ENCODE measurements around the gene KCNC2. TPM values are rescaled to one million over a fixed set of nuclear protein-coding genes. Genes with fewer than 3 reads are reported as not detected.

The KCNC2 gene
- total RNA-seq, 1 experiment from 2014 or later: not detected

DNA sequence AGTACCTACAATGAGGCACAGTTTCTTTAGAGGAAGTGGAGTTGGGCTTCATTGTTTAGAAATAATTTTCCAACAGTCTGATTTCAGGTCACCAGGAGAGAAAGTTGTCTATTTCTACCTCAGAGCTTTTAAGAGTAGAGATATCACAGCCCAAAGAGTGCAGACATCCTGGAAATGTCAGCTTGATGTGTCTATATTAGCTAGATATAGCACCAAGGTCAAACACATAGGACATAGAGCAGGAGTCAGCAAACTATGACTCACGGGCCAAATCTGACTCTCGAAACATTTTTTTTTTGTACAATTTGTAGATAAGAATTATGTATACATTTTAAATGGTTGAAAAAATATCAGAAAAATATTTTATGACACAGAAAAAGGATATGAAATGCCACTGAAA is 53.7 kb downstream of the KCNC2 start:
- no peaks in the 10 kb centered on the region for H3K9me3 ChIP-seq (ENCODE audit: low read depth, low read length, poor library complexity, severe bottlenecking)
- BruUV-seq (replicated peaks): no TSS peak

DNA sequence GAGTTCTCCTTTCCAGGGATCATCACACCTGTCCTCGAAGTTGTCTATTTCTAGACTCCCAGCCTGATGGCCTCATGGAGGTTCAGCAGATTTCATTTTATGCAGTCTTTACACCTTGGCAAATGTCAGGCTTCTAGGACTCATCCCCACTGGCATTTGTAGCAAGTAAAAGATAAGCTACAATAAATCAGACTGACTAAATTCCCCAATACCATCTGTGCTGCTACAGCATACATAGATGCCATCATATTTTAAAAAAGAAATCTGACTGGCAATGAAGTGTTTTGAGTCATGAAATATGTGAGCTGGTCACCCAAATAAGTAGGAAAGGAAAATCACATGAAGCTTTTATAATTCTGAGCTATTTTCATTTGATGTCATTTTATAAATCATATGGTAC is 55.3 kb downstream of the KCNC2 start:
- H3K4me1 ChIP-seq (ENCODE audit: insufficient read depth, low read length, poor library complexity, severe bottlenecking): no peaks in the 10 kb centered on the region
- no peaks in the 10 kb centered on the region for H3K36me3 ChIP-seq (ENCODE audit: insufficient read depth, low read length, poor library complexity, severe bottlenecking)
- no peaks in the 10 kb centered on the region for H3K27me3 ChIP-seq (replicated peaks; ENCODE audit: insufficient read depth, low read depth, low read length, poor library complexity)
- TF ChIP-seq, protein P1, sequence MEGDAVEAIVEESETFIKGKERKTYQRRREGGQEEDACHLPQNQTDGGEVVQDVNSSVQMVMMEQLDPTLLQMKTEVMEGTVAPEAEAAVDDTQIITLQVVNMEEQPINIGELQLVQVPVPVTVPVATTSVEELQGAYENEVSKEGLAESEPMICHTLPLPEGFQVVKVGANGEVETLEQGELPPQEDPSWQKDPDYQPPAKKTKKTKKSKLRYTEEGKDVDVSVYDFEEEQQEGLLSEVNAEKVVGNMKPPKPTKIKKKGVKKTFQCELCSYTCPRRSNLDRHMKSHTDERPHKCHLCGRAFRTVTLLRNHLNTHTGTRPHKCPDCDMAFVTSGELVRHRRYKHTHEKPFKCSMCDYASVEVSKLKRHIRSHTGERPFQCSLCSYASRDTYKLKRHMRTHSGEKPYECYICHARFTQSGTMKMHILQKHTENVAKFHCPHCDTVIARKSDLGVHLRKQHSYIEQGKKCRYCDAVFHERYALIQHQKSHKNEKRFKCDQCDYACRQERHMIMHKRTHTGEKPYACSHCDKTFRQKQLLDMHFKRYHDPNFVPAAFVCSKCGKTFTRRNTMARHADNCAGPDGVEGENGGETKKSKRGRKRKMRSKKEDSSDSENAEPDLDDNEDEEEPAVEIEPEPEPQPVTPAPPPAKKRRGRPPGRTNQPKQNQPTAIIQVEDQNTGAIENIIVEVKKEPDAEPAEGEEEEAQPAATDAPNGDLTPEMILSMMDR (conservative IDR thresholded peaks at IDR 0.05; ENCODE audit: low read depth, low read length): no peak
- no peak for TF ChIP-seq EZH2 (IDR thresholded peaks at IDR 0.05; ENCODE audit: borderline replicate concordance, low read depth, low read length, poor library complexity, severe bottlenecking)
- no peaks in the 10 kb centered on the region for H3K9me3 ChIP-seq (ENCODE audit: low read depth, low read length, poor library complexity, severe bottlenecking)
- no peak overlapping the region for H3K27ac ChIP-seq (ENCODE audit: low read depth, low read length, poor library complexity, severe bottlenecking)
- no peak overlapping the region for H3K4me3 ChIP-seq (ENCODE audit: low read depth, low read length, poor library complexity, severe bottlenecking)
- ChIA-PET CTCF (no interaction called here), POLR2A (ENCODE audit: low non-redundant PET) (no interaction called here)
- intact Hi-C loops (cut with micrococcal nuclease; ENCODE audit: unreplicated experiment): no loop called here
- no TSS peak for BruUV-seq (replicated peaks)
- no peak for DNase-seq (ENCODE audit: low spot score)

More for the DNA sequence above, 53.7 kb downstream of the KCNC2 start:
- intact Hi-C loops (cut with micrococcal nuclease; ENCODE audit: unreplicated experiment): no loop called here
- Histone ChIP-seq H3K4me3 (ENCODE audit: low read depth, low read length, poor library complexity, severe bottlenecking) (no peak overlapping the region), H3K36me3 (ENCODE audit: insufficient read depth, low read length, poor library complexity, severe bottlenecking) (no peaks in the 10 kb centered on the region), H3K27ac (ENCODE audit: low read depth, low read length, poor library complexity, severe bottlenecking) (no peak overlapping the region), H3K27me3 (replicated peaks; ENCODE audit: insufficient read depth, low read depth, low read length, poor library complexity) (no peaks in the 10 kb centered on the region), H3K4me1 (ENCODE audit: insufficient read depth, low read length, poor library complexity, severe bottlenecking) (no peaks in the 10 kb centered on the region)
- TF ChIP-seq, protein P1 (conservative IDR thresholded peaks at IDR 0.05; ENCODE audit: low read depth, low read length): no peak
- no peak for TF ChIP-seq EZH2 (IDR thresholded peaks at IDR 0.05; ENCODE audit: borderline replicate concordance, low read depth, low read length, poor library complexity, severe bottlenecking)
- POLR2A ChIA-PET (ENCODE audit: low non-redundant PET): no interaction called here
- CTCF ChIA-PET: no interaction called here
- DNase-seq (ENCODE audit: low spot score): no peak

DNA sequence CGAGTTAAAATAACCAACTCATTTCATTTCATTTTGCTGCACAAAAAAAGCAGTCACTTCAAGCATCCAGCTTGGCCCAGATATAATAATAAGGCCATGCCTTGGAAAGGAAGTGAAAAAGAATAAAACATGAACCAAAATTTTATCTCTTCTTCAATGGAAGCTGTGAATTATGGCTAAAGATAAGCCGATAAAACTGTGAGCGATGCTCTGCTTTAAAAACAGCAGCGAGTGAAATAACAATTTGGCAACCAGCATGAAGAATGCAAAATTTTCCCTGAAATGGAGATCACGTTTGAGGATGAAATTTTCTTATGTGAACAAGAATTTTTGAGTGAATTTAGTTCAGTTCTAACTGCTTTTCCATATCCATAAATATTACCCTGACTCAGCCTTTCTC is 70.4 kb downstream of the KCNC2 start:
- Histone ChIP-seq H3K4me3 (ENCODE audit: low read depth, low read length, poor library complexity, severe bottlenecking) (no peak overlapping the region), H3K4me1 (ENCODE audit: insufficient read depth, low read length, poor library complexity, severe bottlenecking) (no peaks in the 10 kb centered on the region), H3K27ac (ENCODE audit: low read depth, low read length, poor library complexity, severe bottlenecking) (no peak overlapping the region), H3K36me3 (ENCODE audit: insufficient read depth, low read length, poor library complexity, severe bottlenecking) (no peaks in the 10 kb centered on the region), H3K27me3 (replicated peaks; ENCODE audit: insufficient read depth, low read depth, low read length, poor library complexity) (no peaks in the 10 kb centered on the region), H3K9me3 (ENCODE audit: low read depth, low read length, poor library complexity, severe bottlenecking) (no peaks in the 10 kb centered on the region)
- CTCF ChIA-PET: no interaction called here
- DNase-seq (ENCODE audit: low spot score): no peak
- POLR2A ChIA-PET (ENCODE audit: low non-redundant PET): no interaction called here
- intact Hi-C loops (cut with micrococcal nuclease; ENCODE audit: unreplicated experiment): no loop called here
- TF ChIP-seq, protein P1 (conservative IDR thresholded peaks at IDR 0.05; ENCODE audit: low read depth, low read length): no peak
- BruUV-seq (replicated peaks): no TSS peak

Measured in A673 (cell line).